ENCODE measurements around the gene FAM217A.
A peak's percentile ranks its signal among the peaks of the same experiment; 100 is the strongest.

The FAM217A gene

GRCh38 chr6:4031442-4031841, 47.5 kb downstream of the FAM217A start:
- no peak for TF ChIP-seq CTCF (IDR thresholded peaks at IDR 0.05; ENCODE audit: insufficient read depth, low read length, missing control alignments)
- H3K4me3 ChIP-seq (ENCODE audit: low read depth, low read length), result no peak overlapping the region
- POLR2A ChIA-PET, result no interaction called here
- CTCF ChIA-PET, result interaction anchor here (1.2 kb wide), 1 partner anchor 10 kb away, joined by 6 read pairs; a partner anchor contains a TSS
- DNase-seq (ENCODE audit: low read depth, low spot score), result no peak

- TF ChIP-seq CTCF (IDR thresholded peaks at IDR 0.05; ENCODE audit: insufficient read depth, low read length, missing control alignments), result no peak
- no peak overlapping the region for H3K4me3 ChIP-seq (ENCODE audit: low read depth, low read length)
- POLR2A ChIA-PET, result no interaction called here
- CTCF ChIA-PET, result interaction anchor here (1.2 kb wide), 1 partner anchor 9 kb away, joined by 4 read pairs; a partner anchor contains a TSS
- no peak for DNase-seq (ENCODE audit: low read depth, low spot score)
These were observed 48.3 kb downstream of the FAM217A start for GRCh38 chr6:4030669-4031068.

GRCh38 chr6:4029687-4030086, 49.2 kb downstream of the FAM217A start:
- POLR2A ChIA-PET, result no interaction called here
- H3K4me3 ChIP-seq (ENCODE audit: low read depth, low read length), result no peak overlapping the region
- no peak for DNase-seq (ENCODE audit: low read depth, low spot score)
- TF ChIP-seq CTCF (IDR thresholded peaks at IDR 0.05; ENCODE audit: insufficient read depth, low read length, missing control alignments), result no peak
- CTCF ChIA-PET, result interaction anchor here (1.2 kb wide), 2 partner anchors 8 to 12 kb away, joined by 3 to 4 read pairs; a partner anchor contains a TSS

- TF ChIP-seq CTCF (IDR thresholded peaks at IDR 0.05; ENCODE audit: insufficient read depth, low read length, missing control alignments), result no peak
- no peak for DNase-seq (ENCODE audit: low read depth, low spot score)
- no peak overlapping the region for H3K4me3 ChIP-seq (ENCODE audit: low read depth, low read length)
- ChIA-PET CTCF (interaction anchor here (1.0 to 1.4 kb wide), 3 partner anchors 128 to 748 kb away, joined by 3 to 4 read pairs (median 3); no protein-coding TSS in a partner anchor), POLR2A (no interaction called here)
These were observed 50.9 kb downstream of the FAM217A start for GRCh38 chr6:4028051-4028450.

GRCh38 chr6:4025681-4026080, 53.3 kb downstream of the FAM217A start:
- CTCF ChIA-PET, result interaction anchor here (0.9 kb wide), 1 partner anchor 32 kb away, joined by 3 read pairs; no protein-coding TSS in a partner anchor
- TF ChIP-seq CTCF (IDR thresholded peaks at IDR 0.05; ENCODE audit: insufficient read depth, low read length, missing control alignments), result no peak
- no peak for DNase-seq (ENCODE audit: low read depth, low spot score)
- H3K4me3 ChIP-seq (ENCODE audit: low read depth, low read length), result no peak overlapping the region
- POLR2A ChIA-PET, result no interaction called here

GRCh38 chr6:4023240-4023639, 55.7 kb downstream of the FAM217A start:
- ChIA-PET POLR2A (no interaction called here), CTCF (interaction anchor here (1.1 to 4.4 kb wide), 3 partner anchors 15 to 32 kb away, joined by 3 to 15 read pairs (median 5); no protein-coding TSS in a partner anchor)
- no peak for DNase-seq (ENCODE audit: low read depth, low spot score)

More at GRCh38 chr6:4023240-4023639, 55.7 kb downstream of the FAM217A start:
- no peak for TF ChIP-seq CTCF (IDR thresholded peaks at IDR 0.05; ENCODE audit: insufficient read depth, low read length, missing control alignments)
- peak overlapping the region; percentile 97; the same call in 1 of the 2 replicates for H3K4me3 ChIP-seq (ENCODE audit: low read depth, low read length)

Measured in AG04449 (cell line).